Endothelial cell of umbilical vein (primary cell): ENCODE data around the gene PLD6. TPM values are rescaled to one million over a fixed set of nuclear protein-coding genes. Genes with fewer than 3 reads are reported as not detected.

Source experiments
- BruUV-seq: library from RNA; stranded (reverse); fragments of 400-500 nt; replicated peaks from 2 replicates; lab custom pipeline; 2021; lab: Mats Ljungman, UMichigan
- CTCF ChIA-PET: fragments of 300-600, 350-600 bp; sonication (Branson Sonifier 250); formaldehyde crosslinking; loops from one replicate; lab custom pipeline; 2021; ENCODE audit warnings: antibody characterized with exemption, inconsistent platforms; lab: Charles Lee
- POLR2A ChIA-PET: fragments of 300-600, 350-600 bp; sonication (Branson Sonifier 250); formaldehyde crosslinking; loops from one replicate; lab custom pipeline; 2021; ENCODE audit warnings: antibody characterized with exemption, inconsistent platforms; lab: Charles Lee
- DNase-seq: peaks from one replicate; pipeline ENCODE4 v3.0.0-alpha.2; 2011; ENCODE audit warnings: low read depth, low spot score
- FAIRE-seq: peaks from 2 replicates; lab custom pipeline; 2011; peaks lifted over from hg19 to GRCh38; lab: Jason Lieb, UNC
- H2AFZ ChIP-seq: 2 replicates; pipeline ENCODE4 v1.6.0; 2012; ENCODE audit warnings: low read depth, low read length, control low read depth, inconsistent platforms
- H3K27ac ChIP-seq: 2 replicates; pipeline ENCODE4 v1.5.1; 2011; ENCODE audit warnings: low read depth, mild to moderate bottlenecking, control low read depth, low read length, moderate library complexity; ENCODE audit not compliant: insufficient read depth
- H3K27me3 ChIP-seq, 2 experiments: 2 replicates each; pipeline versions ENCODE4 v1.6.0 to v1.6.1; 2011; ENCODE audit warnings: low read length in 2 of 2, mixed read lengths in 1 of 2; ENCODE audit not compliant: control insufficient read depth in 2 of 2, insufficient read depth in 2 of 2
- H3K36me3 ChIP-seq, 2 experiments: 2 replicates in 1 of 2; 3 replicates in 1 of 2; pipeline ENCODE4 v1.5.1; 2011; ENCODE audit warnings: low read length in 2 of 2, mild to moderate bottlenecking in 1 of 2, moderate library complexity in 1 of 2; ENCODE audit not compliant: control insufficient read depth in 2 of 2, insufficient read depth in 2 of 2; ENCODE audit errors: extremely low read depth in 1 of 2
- H3K4me1 ChIP-seq: 3 replicates; pipeline ENCODE4 v1.5.1; 2011; ENCODE audit warnings: mild to moderate bottlenecking, low read length; ENCODE audit not compliant: control insufficient read depth, insufficient read depth; ENCODE audit errors: extremely low read depth
- H3K4me2 ChIP-seq: 2 replicates; pipeline ENCODE4 v1.6.1; 2011; ENCODE audit warnings: low read length, control low read depth, mixed read lengths; ENCODE audit not compliant: insufficient read depth
- H3K4me3 ChIP-seq, 3 experiments: fragments of 200-600 bp in 1 of 3; sonication (generic), shearing (Covaris generic) in 1 of 3; replicated peaks in 1 of 3; 2 replicates each; pipeline ENCODE4 v1.5.1; 2011 to 2016; ENCODE audit warnings: control low read depth in 3 of 3, low read length in 3 of 3, mild to moderate bottlenecking in 2 of 3, inconsistent platforms in 1 of 3, low read depth in 1 of 3, moderate library complexity in 1 of 3; ENCODE audit not compliant: insufficient read depth in 1 of 3
- H3K79me2 ChIP-seq: 2 replicates; pipeline ENCODE4 v1.6.0; 2012; ENCODE audit warnings: low read length, inconsistent platforms; ENCODE audit not compliant: control insufficient read depth, insufficient read depth
- H3K9ac ChIP-seq: replicated peaks from 2 replicates; pipeline ENCODE3; 2011; ENCODE audit warnings: low read length, control low read depth; ENCODE audit not compliant: insufficient read depth; ENCODE audit errors: extremely low read depth
- H3K9me1 ChIP-seq: replicated peaks from 3 replicates; pipeline ENCODE4 v1.6.0; 2011; ENCODE audit warnings: mild to moderate bottlenecking, low read length; ENCODE audit not compliant: control insufficient read depth, insufficient read depth; ENCODE audit errors: extremely low read depth
- H3K9me3 ChIP-seq: replicated peaks from 2 replicates; pipeline ENCODE4 v1.5.1; 2012; ENCODE audit warnings: low read length, inconsistent platforms; ENCODE audit not compliant: control insufficient read depth, insufficient read depth
- H4K20me1 ChIP-seq: replicated peaks from 2 replicates; pipeline ENCODE3; 2011; ENCODE audit warnings: mild to moderate bottlenecking, low read length; ENCODE audit not compliant: control insufficient read depth, insufficient read depth; ENCODE audit errors: extremely low read depth
- CTCF ChIP-seq, 2 donors: IDR thresholded peaks; 1 replicate in 1 of 2; 2 replicates in 1 of 2; pipeline ENCODE4 v1.5.1; 2011; ENCODE audit warnings: low read length in 2 of 2, mild to moderate bottlenecking in 2 of 2, moderate library complexity in 2 of 2, control low read depth in 1 of 2, inconsistent platforms in 1 of 2, low read depth in 1 of 2; ENCODE audit not compliant: insufficient read depth in 1 of 2; ENCODE audit errors: extremely low read depth in 1 of 2
- EZH2 ChIP-seq: IDR thresholded peaks from 2 replicates; pipeline ENCODE4 v1.6.1; 2012; ENCODE audit warnings: borderline replicate concordance, low read depth, mild to moderate bottlenecking, moderate library complexity, low read length, inconsistent platforms; ENCODE audit not compliant: severe bottlenecking
- FOS ChIP-seq: IDR thresholded peaks from 2 replicates; pipeline ENCODE4 v1.6.1; 2011; ENCODE audit warnings: mild to moderate bottlenecking, low read length, moderate library complexity, borderline replicate concordance; ENCODE audit not compliant: insufficient read depth
- GATA2 ChIP-seq: IDR thresholded peaks from 2 replicates; pipeline ENCODE4 v1.7.0; 2011; ENCODE audit warnings: low read depth, mild to moderate bottlenecking, moderate library complexity, mixed read lengths, low read length; ENCODE audit not compliant: insufficient read length, insufficient read depth
- JUN ChIP-seq: IDR thresholded peaks from 2 replicates; pipeline ENCODE4 v1.6.1; 2011; ENCODE audit warnings: borderline replicate concordance, low read depth; ENCODE audit not compliant: insufficient read length, insufficient read depth
- MAX ChIP-seq: IDR thresholded peaks from 2 replicates; pipeline ENCODE4 v1.6.1; 2011; ENCODE audit not compliant: insufficient read depth, insufficient read length
- MYC ChIP-seq: IDR thresholded peaks from one replicate; pipeline ENCODE4 v1.6.1; 2011; ENCODE audit warnings: mild to moderate bottlenecking, low read depth, low read length
- POLR2A ChIP-seq: IDR thresholded peaks from 2 replicates; pipeline ENCODE4 v1.6.1; 2012; ENCODE audit warnings: low read depth, mild to moderate bottlenecking, control low read depth, low read length
- POLR2AphosphoS5 ChIP-seq: IDR thresholded peaks from 2 replicates; pipeline ENCODE4 v1.6.1; 2012; ENCODE audit warnings: low read depth, mild to moderate bottlenecking, control low read depth, low read length, moderate library complexity; ENCODE audit not compliant: insufficient read depth
- dilution Hi-C: fragments of 300-500 bp; cut with MboI; formaldehyde crosslinking; loops from one replicate; pipeline ENCODE4 v1.15.0; 2019; ENCODE audit warnings: low sequenced_read_pairs; ENCODE audit not compliant: extremely low pct_ligation_motif_present
- intact Hi-C: fragments of 100-400 bp; cut with micrococcal nuclease; formaldehyde crosslinking; loops from one replicate; pipeline ENCODE4 v1.10.0; 2022
- polyA plus RNA-seq, 4 experiments: library from polyadenylated mRNA; depleted of rRNA in 3 of 4; stranded (reverse) in 3 of 4; unstranded in 1 of 4; fragments of >200 nt; gene quantifications; 2 replicates each; pipeline versions ENCODE4 v1.2.1 to v1.2.3, GENCODE V29; 2011 to 2012; ENCODE audit warnings: missing spikeins in 1 of 4
- total RNA-seq: library from RNA; stranded (reverse); gene quantifications from 2 replicates; pipeline ENCODE4 v1.2.3, GENCODE V29; 2021

The PLD6 gene
- total and polyA plus RNA-seq, 2 donors (not counting 3 experiments of a cell fraction or from before 2014, with no cell fraction given): 2.9 to 4.4 TPM

- Histone ChIP-seq H3K4me1 (peaks cover 9% of the 10 kb centered on the region), H3K27ac (no peak overlapping the region), H3K4me3 (no peak overlapping the region), H3K4me2 (no peak overlapping the region), H3K27me3 (no peaks in the 10 kb centered on the region), H3K36me3 (peaks cover 31 to 61% of the 10 kb centered on the region in 2 experiments), H3K9ac (no peak overlapping the region), H3K79me2 (peaks cover 3% of the 10 kb centered on the region), H3K9me3 (no peaks in the 10 kb centered on the region), H4K20me1 (no peaks in the 10 kb centered on the region), H2AFZ (no peak overlapping the region), H3K9me1 (no peaks in the 10 kb centered on the region)
- POLR2A ChIA-PET: no interaction called here
- TF ChIP-seq EZH2 (no peak), GATA2 (no peak), POLR2AphosphoS5 (no peak), FOS (no peak), CTCF (IDR thresholded peaks at IDR 0.05; ENCODE audit: extremely low read depth in 1 of 2, insufficient read depth in 1 of 2, low read depth in 1 of 2, low read length in 2 of 2) (no peak), MAX (no peak), MYC (no peak), POLR2A (no peak), JUN (no peak)
- no peak for FAIRE-seq
- CTCF ChIA-PET: interaction anchor here (1.7 to 2.3 kb wide), 2 partner anchors 15 to 34 kb away, joined by 6 to 11 read pairs; no protein-coding TSS in a partner anchor
- DNase-seq: no peak
- no TSS peak for BruUV-seq
- intact Hi-C loops (no loop called here), dilution Hi-C loops (no loop called here)
Measured at GRCh38 chr17:17156511-17156910, 49.6 kb downstream of the PLD6 start.
